ENCODE data around the gene ALG11.
"Not testable (repeated sequence)": the region's sequence is repeated elsewhere in the genome, so short reads cannot be mapped to it uniquely, and the experiment has no call there.

DNA sequence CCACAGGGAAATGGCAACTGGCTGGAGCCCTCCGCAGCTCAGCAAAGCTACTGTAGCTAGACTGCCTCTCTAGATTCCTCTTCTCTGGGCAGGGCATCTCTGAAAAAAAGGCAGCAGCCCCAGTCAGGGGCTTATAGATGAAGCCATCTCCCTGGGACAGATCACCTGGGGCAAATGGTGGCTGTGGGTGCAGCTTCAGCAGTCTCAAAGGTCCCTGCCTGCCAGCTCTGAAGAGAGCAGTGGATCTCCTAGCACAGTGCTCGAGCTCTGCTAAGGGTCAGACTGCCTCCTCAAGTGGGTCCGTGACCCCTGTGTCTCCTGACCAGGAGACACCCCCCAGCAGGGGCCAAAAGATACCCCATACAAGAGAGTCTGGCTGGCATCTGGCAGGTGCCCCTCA, 28.9 kb upstream of the ALG11 start:
- TF ChIP-seq, protein P1, sequence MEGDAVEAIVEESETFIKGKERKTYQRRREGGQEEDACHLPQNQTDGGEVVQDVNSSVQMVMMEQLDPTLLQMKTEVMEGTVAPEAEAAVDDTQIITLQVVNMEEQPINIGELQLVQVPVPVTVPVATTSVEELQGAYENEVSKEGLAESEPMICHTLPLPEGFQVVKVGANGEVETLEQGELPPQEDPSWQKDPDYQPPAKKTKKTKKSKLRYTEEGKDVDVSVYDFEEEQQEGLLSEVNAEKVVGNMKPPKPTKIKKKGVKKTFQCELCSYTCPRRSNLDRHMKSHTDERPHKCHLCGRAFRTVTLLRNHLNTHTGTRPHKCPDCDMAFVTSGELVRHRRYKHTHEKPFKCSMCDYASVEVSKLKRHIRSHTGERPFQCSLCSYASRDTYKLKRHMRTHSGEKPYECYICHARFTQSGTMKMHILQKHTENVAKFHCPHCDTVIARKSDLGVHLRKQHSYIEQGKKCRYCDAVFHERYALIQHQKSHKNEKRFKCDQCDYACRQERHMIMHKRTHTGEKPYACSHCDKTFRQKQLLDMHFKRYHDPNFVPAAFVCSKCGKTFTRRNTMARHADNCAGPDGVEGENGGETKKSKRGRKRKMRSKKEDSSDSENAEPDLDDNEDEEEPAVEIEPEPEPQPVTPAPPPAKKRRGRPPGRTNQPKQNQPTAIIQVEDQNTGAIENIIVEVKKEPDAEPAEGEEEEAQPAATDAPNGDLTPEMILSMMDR (IDR thresholded peaks at IDR 0.05; ENCODE audit: insufficient read depth, low read depth, low read length) = not testable (repeated sequence)
- TF ChIP-seq EZH2 (IDR thresholded peaks at IDR 0.05; ENCODE audit: insufficient read depth, low read length) = not testable (repeated sequence)
